PC-9 (cell line): ENCODE results near the gene OR10D3.

Source experiments
- CTCF ChIP-seq: fragments of 200-600 bp; sonication (generic); conservative IDR thresholded peaks from 2 replicates; pipeline ENCODE4 v1.6.1; 2017; ENCODE audit warnings: mixed run types, antibody characterized with exemption, mild to moderate bottlenecking, moderate library complexity
- EZH2 ChIP-seq: fragments of 200-600 bp; sonication (generic); IDR thresholded peaks from 2 replicates; pipeline ENCODE4 v1.8.0; 2017; ENCODE audit warnings: antibody characterized with exemption, low read depth

GRCh38 chr11:124143034-124143433, 40.1 kb upstream of the OR10D3 start:
- TF ChIP-seq CTCF: no peak
- TF ChIP-seq EZH2: no peak
